GM12865 (cell line): ENCODE data around the gene CIB2.
A peak's percentile ranks its signal among the peaks of the same experiment; 100 is the strongest.

Experiments
- DNase-seq: peaks from one replicate; pipeline ENCODE4 v3.0.0; 2010; ENCODE audit warnings: low read depth
- H3K4me3 ChIP-seq: 2 replicates; pipeline ENCODE4 v1.5.1; 2011; ENCODE audit warnings: mild to moderate bottlenecking, low read depth, low read length, control low read depth
- CTCF ChIP-seq: IDR thresholded peaks from 2 replicates; pipeline ENCODE4 v1.5.1; 2011; ENCODE audit warnings: low read length, control low read depth, low read depth, inconsistent platforms; ENCODE audit not compliant: insufficient read depth; ENCODE audit errors: missing control alignments

The CIB2 gene

GRCh38 chr15:78072080-78072892 lies 59.0 kb downstream of the CIB2 start:
- H3K4me3 ChIP-seq = no peak overlapping the region
- DNase-seq = no peak
- TF ChIP-seq CTCF = no peak

DNA sequence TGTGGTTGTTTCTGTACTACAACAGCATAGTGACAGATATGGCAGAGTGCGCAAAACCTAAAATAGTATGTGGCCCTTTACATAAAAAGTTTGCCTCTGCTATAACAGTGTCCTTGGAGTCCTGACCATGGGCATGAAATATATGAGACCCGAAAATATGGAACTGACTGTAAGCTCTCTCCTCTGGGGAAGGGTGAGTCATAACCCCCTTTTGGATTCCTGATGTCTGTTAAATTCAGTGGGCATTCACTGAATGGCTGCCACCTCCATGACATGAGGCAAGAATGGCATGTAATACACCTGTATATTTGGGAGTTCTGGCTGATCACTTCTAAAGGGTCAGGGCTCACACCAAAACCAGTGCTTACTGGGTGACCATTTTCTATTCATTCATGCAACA lies 59.9 kb downstream of the CIB2 start:
- TF ChIP-seq CTCF = no peak
- no peak for DNase-seq
- no peak overlapping the region for H3K4me3 ChIP-seq

- peak; percentile 50 for DNase-seq
- peak overlapping the region; percentile 9; the same call in 1 of the 2 replicates for H3K4me3 ChIP-seq
- no peak for TF ChIP-seq CTCF
Observed at GRCh38 chr15:78070049-78070700, 61.1 kb downstream of the CIB2 start.

- H3K4me3 ChIP-seq = peak overlapping the region; percentile 32
- no peak for TF ChIP-seq CTCF
- peak; percentile 42 for DNase-seq
Observed at GRCh38 chr15:78069462-78070029, 61.7 kb downstream of the CIB2 start.

DNA sequence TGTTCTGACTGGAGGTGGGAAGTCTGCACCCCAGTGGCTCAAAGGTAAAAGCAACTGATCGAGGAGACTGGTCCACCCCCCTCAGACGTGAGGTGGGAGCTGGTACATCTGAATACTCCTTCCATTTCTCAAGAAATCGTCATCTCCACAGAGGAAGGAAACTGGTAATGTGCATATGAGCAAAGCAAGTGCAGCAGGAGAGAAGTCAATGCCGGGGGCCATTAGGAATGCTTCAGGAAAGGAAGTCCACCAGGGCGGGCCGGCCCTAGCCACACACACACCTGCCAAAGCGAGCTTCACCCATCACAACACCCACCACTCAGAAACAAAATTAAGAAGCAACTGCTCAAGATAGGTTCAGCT lies 62.2 kb downstream of the CIB2 start:
- no peak for DNase-seq
- H3K4me3 ChIP-seq = peak overlapping the region; percentile 32
- no peak for TF ChIP-seq CTCF

GRCh38 chr15:78067328-78068228 lies 63.7 kb downstream of the CIB2 start:
- H3K4me3 ChIP-seq = no peak overlapping the region
- no peak for TF ChIP-seq CTCF
- no peak for DNase-seq
